Measurements from ENCODE around the gene TMEM63C.

TMEM63C gene

GRCh38 chr14:77143071-77143470, 38.5 kb upstream of the TMEM63C start:
- Histone ChIP-seq H3K27ac (ENCODE audit: insufficient read depth, low read depth, low read length, poor library complexity, severe bottlenecking) (no peak overlapping the region), H3K4me1 (ENCODE audit: control insufficient read depth, insufficient read depth, low read length) (peaks cover 28% of the 10 kb centered on the region), H3K27me3 (ENCODE audit: control insufficient read depth, insufficient read depth, low read length, poor library complexity, severe bottlenecking) (peaks cover 66% of the 10 kb centered on the region), H3K36me3 (ENCODE audit: control insufficient read depth, insufficient read depth, low read length) (no peaks in the 10 kb centered on the region), H3K4me3 (ENCODE audit: insufficient read depth, low read depth, low read length) (no peak overlapping the region), H3K9me3 (ENCODE audit: control insufficient read depth, low read length) (no peaks in the 10 kb centered on the region)
- WGBS, 2 experiments = 19 to 22% methylated on average over 4 of the region's 4 CpGs

DNA sequence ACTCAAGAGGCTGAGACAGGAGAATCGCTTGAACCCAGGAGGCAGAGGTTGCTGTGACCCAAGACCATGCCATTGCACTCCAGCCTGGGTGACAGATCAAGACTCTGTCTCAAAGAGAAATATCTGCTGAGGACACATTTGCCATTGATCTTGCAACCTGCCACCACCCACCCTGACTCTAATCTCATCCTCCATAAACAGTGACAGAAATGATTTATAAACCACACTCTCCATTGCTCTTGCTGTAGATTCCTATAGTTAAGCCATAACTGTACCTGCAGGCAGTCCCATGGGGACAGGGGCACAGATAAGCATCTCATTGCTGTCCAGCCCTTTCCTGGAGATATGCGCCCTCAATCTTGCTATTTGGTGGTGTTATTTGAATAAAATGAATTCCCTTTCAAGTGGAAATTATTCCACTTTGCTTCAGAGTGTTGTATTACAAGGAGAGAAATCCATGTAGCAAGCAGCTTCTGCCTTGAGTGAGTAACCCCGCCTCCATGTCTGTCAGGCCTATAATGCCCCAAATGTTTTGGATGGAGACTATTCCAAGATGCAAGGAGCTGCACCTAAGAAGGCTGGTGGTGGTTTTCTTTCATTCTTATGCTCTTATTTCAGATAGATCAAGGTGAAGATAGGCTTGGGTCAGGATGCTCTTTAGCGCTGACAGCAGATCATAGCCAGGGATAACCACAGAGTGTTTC, 37.0 kb upstream of the TMEM63C start:
- 80 to 82% methylated on average over 4 of the region's 4 CpGs for WGBS, 2 experiments
- no peak overlapping the region for H3K4me3 ChIP-seq (ENCODE audit: insufficient read depth, low read depth, low read length)
- H3K27me3 ChIP-seq (ENCODE audit: control insufficient read depth, insufficient read depth, low read length, poor library complexity, severe bottlenecking) = peaks cover 55% of the 10 kb centered on the region
- no peaks in the 10 kb centered on the region for H3K9me3 ChIP-seq (ENCODE audit: control insufficient read depth, low read length)
- peaks cover 24% of the 10 kb centered on the region for H3K4me1 ChIP-seq (ENCODE audit: control insufficient read depth, insufficient read depth, low read length)
- no peak overlapping the region for H3K27ac ChIP-seq (ENCODE audit: insufficient read depth, low read depth, low read length, poor library complexity, severe bottlenecking)
- H3K36me3 ChIP-seq (ENCODE audit: control insufficient read depth, insufficient read depth, low read length) = no peaks in the 10 kb centered on the region

- H3K27me3 ChIP-seq (ENCODE audit: control insufficient read depth, insufficient read depth, low read length, poor library complexity, severe bottlenecking) = peaks cover 39% of the 10 kb centered on the region
- H3K9me3 ChIP-seq (ENCODE audit: control insufficient read depth, low read length) = no peaks in the 10 kb centered on the region
- no peak overlapping the region for H3K4me3 ChIP-seq (ENCODE audit: insufficient read depth, low read depth, low read length)
- 34 to 36% methylated on average over 10 of the region's 10 CpGs for WGBS, 2 experiments
- H3K27ac ChIP-seq (ENCODE audit: insufficient read depth, low read depth, low read length, poor library complexity, severe bottlenecking) = no peak overlapping the region
- H3K36me3 ChIP-seq (ENCODE audit: control insufficient read depth, insufficient read depth, low read length) = no peaks in the 10 kb centered on the region
- peaks cover 13% of the 10 kb centered on the region for H3K4me1 ChIP-seq (ENCODE audit: control insufficient read depth, insufficient read depth, low read length)
Observed at GRCh38 chr14:77145975-77146740, 35.4 kb upstream of the TMEM63C start.

DNA sequence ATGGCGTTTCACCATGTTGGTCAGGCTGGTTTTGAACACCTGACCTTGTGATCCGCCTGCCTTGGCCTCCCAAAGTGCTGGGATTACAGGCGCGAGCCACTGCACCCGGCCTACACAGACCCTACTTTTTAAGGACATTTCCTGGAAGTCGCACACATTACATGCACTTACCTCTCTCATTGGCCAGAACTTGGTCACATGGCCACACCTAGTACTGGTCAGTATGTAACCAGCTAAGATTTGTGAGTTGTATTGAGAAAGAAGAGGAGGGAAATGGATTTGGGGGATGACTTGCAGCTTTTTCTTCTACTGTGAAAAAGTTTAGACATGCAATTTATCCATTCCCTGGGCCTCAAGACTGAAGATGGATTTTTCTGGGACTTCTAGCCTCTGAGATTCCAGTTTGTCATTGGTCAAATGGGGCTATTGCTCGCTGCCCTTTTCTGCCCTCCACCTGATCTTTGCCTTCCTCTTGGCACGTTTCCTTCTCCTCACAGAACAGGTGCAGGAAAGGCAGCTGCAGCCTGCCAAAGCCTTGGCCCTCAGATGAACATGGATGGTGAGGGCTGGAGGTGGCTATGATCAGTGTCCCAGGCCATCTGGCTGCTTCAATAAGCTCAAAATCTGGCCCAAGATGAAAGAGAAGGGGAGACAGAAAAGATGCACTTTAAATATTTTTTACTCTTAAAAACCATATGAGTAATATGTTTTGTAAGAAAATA, 32.9 kb upstream of the TMEM63C start:
- H3K9me3 ChIP-seq (ENCODE audit: control insufficient read depth, low read length) = no peaks in the 10 kb centered on the region
- no peak overlapping the region for H3K4me3 ChIP-seq (ENCODE audit: insufficient read depth, low read depth, low read length)
- H3K27me3 ChIP-seq (ENCODE audit: control insufficient read depth, insufficient read depth, low read length, poor library complexity, severe bottlenecking) = peaks cover 14% of the 10 kb centered on the region
- H3K4me1 ChIP-seq (ENCODE audit: control insufficient read depth, insufficient read depth, low read length) = peaks cover 7% of the 10 kb centered on the region
- H3K27ac ChIP-seq (ENCODE audit: insufficient read depth, low read depth, low read length, poor library complexity, severe bottlenecking) = no peak overlapping the region
- 85 to 88% methylated on average over 8 of the region's 8 CpGs for WGBS, 2 experiments
- no peaks in the 10 kb centered on the region for H3K36me3 ChIP-seq (ENCODE audit: control insufficient read depth, insufficient read depth, low read length)

- Histone ChIP-seq H3K4me1 (ENCODE audit: control insufficient read depth, insufficient read depth, low read length) (peaks cover 15% of the 10 kb centered on the region), H3K4me3 (ENCODE audit: insufficient read depth, low read depth, low read length) (no peak overlapping the region), H3K27ac (ENCODE audit: insufficient read depth, low read depth, low read length, poor library complexity, severe bottlenecking) (no peak overlapping the region), H3K9me3 (ENCODE audit: control insufficient read depth, low read length) (no peaks in the 10 kb centered on the region), H3K36me3 (ENCODE audit: control insufficient read depth, insufficient read depth, low read length) (no peaks in the 10 kb centered on the region), H3K27me3 (ENCODE audit: control insufficient read depth, insufficient read depth, low read length, poor library complexity, severe bottlenecking) (no peaks in the 10 kb centered on the region)
- 33 to 38% methylated on average over 3 to 5 of the region's 5 CpGs for WGBS, 2 experiments
Observed at GRCh38 chr14:77151245-77151644, 30.4 kb upstream of the TMEM63C start.

DNA sequence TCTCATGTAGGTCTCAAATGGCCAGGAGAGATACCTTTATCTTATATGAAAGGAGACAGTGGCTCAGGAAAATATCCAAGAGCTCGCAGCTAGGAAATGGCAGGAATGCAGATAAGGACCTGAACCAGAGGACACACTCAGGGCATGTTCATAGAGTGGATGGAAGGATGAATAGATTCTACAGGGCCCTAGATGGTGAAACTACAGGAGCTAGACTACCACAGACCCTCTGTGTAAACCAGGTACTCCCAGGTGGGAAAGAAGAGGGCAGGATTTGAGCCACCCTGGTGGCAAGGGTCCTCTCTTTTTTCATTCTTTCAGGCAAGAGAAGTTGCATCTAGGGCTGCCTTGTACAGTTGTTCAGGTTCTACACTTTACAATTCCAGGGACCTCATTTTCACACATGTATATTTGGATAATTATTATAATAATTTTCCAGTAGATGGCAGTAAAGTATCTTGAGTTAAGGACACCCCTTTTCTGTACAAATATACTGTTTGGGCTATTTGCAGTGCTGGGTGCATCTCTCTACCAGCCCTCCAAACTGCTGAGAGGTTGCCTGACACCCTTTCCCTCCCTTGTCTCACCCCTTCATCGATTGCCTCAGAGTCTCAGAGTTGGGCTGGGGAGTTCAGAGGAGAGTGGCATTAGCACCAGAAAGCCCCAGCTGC, 29.5 kb upstream of the TMEM63C start:
- Histone ChIP-seq H3K9me3 (ENCODE audit: control insufficient read depth, low read length) (no peaks in the 10 kb centered on the region), H3K27ac (ENCODE audit: insufficient read depth, low read depth, low read length, poor library complexity, severe bottlenecking) (no peak overlapping the region), H3K27me3 (ENCODE audit: control insufficient read depth, insufficient read depth, low read length, poor library complexity, severe bottlenecking) (no peaks in the 10 kb centered on the region), H3K36me3 (ENCODE audit: control insufficient read depth, insufficient read depth, low read length) (no peaks in the 10 kb centered on the region), H3K4me3 (ENCODE audit: insufficient read depth, low read depth, low read length) (no peak overlapping the region), H3K4me1 (ENCODE audit: control insufficient read depth, insufficient read depth, low read length) (peaks cover 15% of the 10 kb centered on the region)
- 51 to 61% methylated on average over 2 of the region's 2 CpGs for WGBS, 2 experiments

DNA sequence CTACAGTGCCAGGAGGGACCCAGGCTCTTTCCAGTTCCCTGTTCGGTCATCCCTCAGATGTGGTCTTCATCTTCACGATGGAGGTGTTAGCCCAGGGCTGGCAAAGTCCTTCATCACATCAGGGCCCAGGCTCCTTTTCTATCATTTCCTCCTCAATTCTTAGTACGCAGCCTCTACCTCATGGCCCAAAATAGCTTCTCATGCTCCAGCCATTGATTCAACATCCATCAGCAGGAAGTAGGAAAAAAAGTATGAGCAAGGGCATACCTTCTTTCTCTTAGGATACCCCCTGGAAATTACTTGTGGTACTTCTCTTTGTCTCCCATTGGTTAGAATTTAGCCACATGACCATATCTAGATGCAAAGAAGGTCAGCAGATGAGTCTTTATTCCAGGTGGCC, 27.8 kb upstream of the TMEM63C start:
- H3K27me3 ChIP-seq (ENCODE audit: control insufficient read depth, insufficient read depth, low read length, poor library complexity, severe bottlenecking) = no peaks in the 10 kb centered on the region
- peaks cover 24% of the 10 kb centered on the region for H3K4me1 ChIP-seq (ENCODE audit: control insufficient read depth, insufficient read depth, low read length)
- no peak overlapping the region for H3K4me3 ChIP-seq (ENCODE audit: insufficient read depth, low read depth, low read length)
- 94 to 96% methylated on average over 3 of the region's 3 CpGs for WGBS, 2 experiments
- H3K36me3 ChIP-seq (ENCODE audit: control insufficient read depth, insufficient read depth, low read length) = no peaks in the 10 kb centered on the region
- no peak overlapping the region for H3K27ac ChIP-seq (ENCODE audit: insufficient read depth, low read depth, low read length, poor library complexity, severe bottlenecking)
- no peaks in the 10 kb centered on the region for H3K9me3 ChIP-seq (ENCODE audit: control insufficient read depth, low read length)

- Histone ChIP-seq H3K36me3 (ENCODE audit: control insufficient read depth, insufficient read depth, low read length) (no peaks in the 10 kb centered on the region), H3K4me1 (ENCODE audit: control insufficient read depth, insufficient read depth, low read length) (peaks cover 27% of the 10 kb centered on the region), H3K9me3 (ENCODE audit: control insufficient read depth, low read length) (no peaks in the 10 kb centered on the region), H3K27me3 (ENCODE audit: control insufficient read depth, insufficient read depth, low read length, poor library complexity, severe bottlenecking) (no peaks in the 10 kb centered on the region), H3K27ac (ENCODE audit: insufficient read depth, low read depth, low read length, poor library complexity, severe bottlenecking) (no peak overlapping the region), H3K4me3 (ENCODE audit: insufficient read depth, low read depth, low read length) (no peak overlapping the region)
- 70% methylated on average over 7 of the region's 7 CpGs for WGBS, 2 experiments
Observed at GRCh38 chr14:77154421-77154820, 27.2 kb upstream of the TMEM63C start.

- Histone ChIP-seq H3K4me1 (ENCODE audit: control insufficient read depth, insufficient read depth, low read length) (peaks cover 27% of the 10 kb centered on the region), H3K9me3 (ENCODE audit: control insufficient read depth, low read length) (no peaks in the 10 kb centered on the region), H3K36me3 (ENCODE audit: control insufficient read depth, insufficient read depth, low read length) (no peaks in the 10 kb centered on the region), H3K27me3 (ENCODE audit: control insufficient read depth, insufficient read depth, low read length, poor library complexity, severe bottlenecking) (no peaks in the 10 kb centered on the region), H3K27ac (ENCODE audit: insufficient read depth, low read depth, low read length, poor library complexity, severe bottlenecking) (no peak overlapping the region), H3K4me3 (ENCODE audit: insufficient read depth, low read depth, low read length) (no peak overlapping the region)
- 89 to 91% methylated on average over 2 of the region's 2 CpGs for WGBS, 2 experiments
Observed at GRCh38 chr14:77155083-77155482, 26.5 kb upstream of the TMEM63C start.

- no peaks in the 10 kb centered on the region for H3K36me3 ChIP-seq (ENCODE audit: control insufficient read depth, insufficient read depth, low read length)
- H3K9me3 ChIP-seq (ENCODE audit: control insufficient read depth, low read length) = no peaks in the 10 kb centered on the region
- H3K27me3 ChIP-seq (ENCODE audit: control insufficient read depth, insufficient read depth, low read length, poor library complexity, severe bottlenecking) = no peaks in the 10 kb centered on the region
- H3K4me1 ChIP-seq (ENCODE audit: control insufficient read depth, insufficient read depth, low read length) = peaks cover 27% of the 10 kb centered on the region
- WGBS, 2 experiments = 25 to 31% methylated on average over 11 of the region's 11 CpGs
- peak overlapping the region; percentile 85 for H3K27ac ChIP-seq (ENCODE audit: insufficient read depth, low read depth, low read length, poor library complexity, severe bottlenecking)
- no peak overlapping the region for H3K4me3 ChIP-seq (ENCODE audit: insufficient read depth, low read depth, low read length)
Observed at GRCh38 chr14:77157740-77158139, 23.9 kb upstream of the TMEM63C start.
